Psoas muscle (tissue), 8 donors: ENCODE data around the gene SEPTIN2. TPM values are rescaled to one million over a fixed set of nuclear protein-coding genes. Genes with fewer than 3 reads are reported as not detected.

Source experiments
- ATAC-seq, 4 donors: fragments of 200-7000 bp; cut with Tn5 transposase; one replicate each; pipeline ENCODE4 v1.9.1; 2020; ENCODE audit warnings: moderate library complexity in 3 of 4, mild to moderate bottlenecking in 2 of 4
- DNase-seq, 2 donors: peaks; one replicate each; pipeline ENCODE4 v3.0.0-alpha.2; 2020
- H3K27ac ChIP-seq: fragments of 200-600 bp; one replicate; pipeline ENCODE4 v1.8.0; 2022
- H3K27me3 ChIP-seq, 3 donors: fragments of 200-600 bp in 1 of 3; one replicate each; pipeline versions ENCODE4 v1.6.1 to v1.8.0; 2013 to 2022; ENCODE audit warnings: low read length in 2 of 3, mild to moderate bottlenecking in 2 of 3, moderate library complexity in 1 of 3; ENCODE audit not compliant: insufficient read depth in 3 of 3
- H3K36me3 ChIP-seq, 2 donors: fragments of 200-600 bp in 1 of 2; one replicate each; pipeline versions ENCODE4 v1.6.1 to v1.8.0; 2013 to 2022; ENCODE audit warnings: low read depth in 1 of 2, mild to moderate bottlenecking in 1 of 2, moderate library complexity in 1 of 2; ENCODE audit not compliant: insufficient read depth in 1 of 2
- H3K4me1 ChIP-seq: fragments of 200-600 bp; one replicate; pipeline ENCODE4 v1.8.0; 2022
- H3K4me3 ChIP-seq: fragments of 200-600 bp; one replicate; pipeline ENCODE4 v1.8.0; 2022; ENCODE audit warnings: mild to moderate bottlenecking
- H3K9me3 ChIP-seq: fragments of 200-600 bp; one replicate; pipeline ENCODE4 v1.8.0; 2022
- WGBS, 3 donors: extraction: QIAGEN DNeasy Blood & Tissue Kit; methylation state at CpG; one replicate each; pipeline versions ENCODE4 v1.1.6 to v1.1.7; 2013; 5-methylcytosine and 5-hydroxymethylcytosine counted together
- intact Hi-C, 2 donors: fragments of 100-400 bp; cut with DNase I; formaldehyde crosslinking; loops; one replicate each; pipeline versions ENCODE4 v1.11.0 to v1.14.2; 2022
- polyA plus RNA-seq, 3 donors: library from polyadenylated mRNA; stranded (reverse); fragments of 200-250 nt; gene quantifications; one replicate each; pipeline ENCODE4 v1.2.3, GENCODE V29; 2013
- total RNA-seq, 4 donors: library from RNA; stranded (reverse); fragmentation: NEBNext Ultra II Directional in 2 of 4; extraction: Animal tissue kit (Norgen Biotek cat#: 25700) in 2 of 4; gene quantifications; one replicate each; pipeline versions ENCODE4 v1.2.1 to v1.2.4, GENCODE V29; 2021 to 2023
- TF ChIP-seq, protein P1 (sequence below): fragments of 200-600 bp; IDR thresholded peaks from one replicate; pipeline ENCODE4 v1.8.0; 2022; ENCODE audit warnings: antibody characterized with exemption
- donor health status: healthy with polysubstance abuse.
- donor health status: DM: no; HTN: no; CAD: no; lungs with moderate emphysema.
- donor health status: Bipolar disorder and iron deficiency.
- donor health status: healthy.
- donor health status: DM: yes; HTN: yes; CAD: no.
- donor health status: DM: no; HTN: no; CAD: no.
- donor health status: DM: no; HTN: no; CAD: no.
- donor health status: DM: yes; HTN: yes; CAD: no.

The SEPTIN2 gene
- total and polyA plus RNA-seq, 7 donors: 68.8 to 161 (median 122) TPM

DNA sequence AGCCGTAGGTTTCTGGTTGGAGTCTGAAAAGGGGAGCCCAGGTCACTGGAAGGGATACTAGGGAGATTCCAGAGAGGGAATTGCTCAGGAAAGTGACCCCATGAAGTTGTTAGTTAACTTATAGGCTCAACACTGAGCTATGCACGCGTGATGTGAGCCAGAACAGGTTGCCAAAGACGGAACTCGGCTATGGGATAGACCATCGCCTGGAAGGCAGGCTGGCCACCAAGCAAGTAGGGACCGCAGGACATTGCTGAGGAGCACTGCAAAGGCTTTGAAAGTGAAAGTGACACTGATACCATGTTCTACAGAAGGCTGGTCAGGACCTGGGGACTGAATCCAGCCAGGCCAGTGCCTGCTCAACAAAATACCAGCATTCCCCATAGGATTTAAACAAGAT, 47.7 kb downstream of the SEPTIN2 start:
- H3K4me1 ChIP-seq: peaks cover 24% of the 10 kb centered on the region
- no peaks in the 10 kb centered on the region for H3K9me3 ChIP-seq
- TF ChIP-seq, protein P1, sequence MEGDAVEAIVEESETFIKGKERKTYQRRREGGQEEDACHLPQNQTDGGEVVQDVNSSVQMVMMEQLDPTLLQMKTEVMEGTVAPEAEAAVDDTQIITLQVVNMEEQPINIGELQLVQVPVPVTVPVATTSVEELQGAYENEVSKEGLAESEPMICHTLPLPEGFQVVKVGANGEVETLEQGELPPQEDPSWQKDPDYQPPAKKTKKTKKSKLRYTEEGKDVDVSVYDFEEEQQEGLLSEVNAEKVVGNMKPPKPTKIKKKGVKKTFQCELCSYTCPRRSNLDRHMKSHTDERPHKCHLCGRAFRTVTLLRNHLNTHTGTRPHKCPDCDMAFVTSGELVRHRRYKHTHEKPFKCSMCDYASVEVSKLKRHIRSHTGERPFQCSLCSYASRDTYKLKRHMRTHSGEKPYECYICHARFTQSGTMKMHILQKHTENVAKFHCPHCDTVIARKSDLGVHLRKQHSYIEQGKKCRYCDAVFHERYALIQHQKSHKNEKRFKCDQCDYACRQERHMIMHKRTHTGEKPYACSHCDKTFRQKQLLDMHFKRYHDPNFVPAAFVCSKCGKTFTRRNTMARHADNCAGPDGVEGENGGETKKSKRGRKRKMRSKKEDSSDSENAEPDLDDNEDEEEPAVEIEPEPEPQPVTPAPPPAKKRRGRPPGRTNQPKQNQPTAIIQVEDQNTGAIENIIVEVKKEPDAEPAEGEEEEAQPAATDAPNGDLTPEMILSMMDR: no peak
- ATAC-seq (peak; percentile 82 to 91 (median 90)), DNase-seq (peak; percentile 19 to 62)
- peak overlapping the region; percentile 51 for H3K4me3 ChIP-seq
- no peaks in the 10 kb centered on the region for H3K27me3 ChIP-seq
- peak overlapping the region; percentile 62 for H3K27ac ChIP-seq
- H3K36me3 ChIP-seq: no peaks in the 10 kb centered on the region
- intact Hi-C loops: loop anchor here in 1 of 2 donors (10.0 kb wide), 1 partner anchor 271 kb away; the partner anchor contains the start of genes ATG4B and THAP4
- 24 to 36% (median 35%) methylated on average over 7 of the region's 7 CpGs for WGBS, 3 donors

DNA sequence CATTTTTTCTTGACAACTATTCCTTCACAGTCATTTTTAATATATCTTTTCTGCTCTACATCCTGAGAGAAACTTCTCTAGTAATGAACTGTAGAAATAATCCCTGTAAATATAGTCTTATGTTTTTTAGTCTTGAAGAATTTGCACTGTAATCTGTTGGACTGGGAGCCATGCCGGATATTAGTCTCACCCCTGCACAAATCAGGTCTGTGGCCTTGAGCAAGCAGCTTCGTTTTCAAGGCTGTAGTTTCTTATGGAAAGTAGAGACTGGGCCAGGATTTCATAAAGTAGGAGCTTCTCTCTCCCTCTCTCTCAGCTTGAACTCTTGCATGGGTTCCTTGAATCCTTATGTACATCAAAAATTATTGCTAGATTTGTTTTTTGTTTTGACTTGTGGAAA, 49.1 kb downstream of the SEPTIN2 start:
- Histone ChIP-seq H3K27me3 (no peaks in the 10 kb centered on the region), H3K4me3 (no peak overlapping the region), H3K27ac (no peak overlapping the region), H3K9me3 (no peaks in the 10 kb centered on the region), H3K4me1 (peaks cover 24% of the 10 kb centered on the region), H3K36me3 (no peaks in the 10 kb centered on the region)
- WGBS, 3 donors: 47 to 73% (median 62%) methylated on average over 2 of the region's 2 CpGs
- intact Hi-C loops: loop anchor here (5.0 to 10.0 kb wide), 2 partner anchors 248 to 270 kb away; partner anchors contain the start of genes ATG4B (in 1 of the 2) and THAP4 (in 1 of the 2)
- DNase-seq: no peak
- ATAC-seq: no peak
- TF ChIP-seq, protein P1: no peak

DNA sequence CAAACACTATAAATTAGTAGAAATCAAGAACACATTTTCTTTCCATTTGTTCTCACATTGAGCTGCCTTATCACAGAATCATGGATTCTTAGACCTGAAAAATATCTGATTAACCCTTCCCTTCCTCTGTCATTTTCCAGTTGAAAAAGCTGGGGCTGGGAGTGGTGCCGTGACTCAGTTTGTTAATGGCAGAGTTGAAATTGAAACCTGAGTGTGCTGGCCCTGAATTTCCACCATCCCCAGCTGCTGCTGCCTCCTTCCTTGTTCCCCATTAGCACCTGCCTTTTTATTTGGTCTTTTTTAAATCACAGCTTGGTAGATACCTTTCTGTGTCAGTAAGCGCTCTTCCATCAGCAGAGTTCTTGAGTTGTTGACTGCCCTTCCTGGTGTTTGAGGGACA, 51.0 kb downstream of the SEPTIN2 start:
- WGBS, 3 donors: 68 to 77% (median 75%) methylated on average over 2 of the region's 2 CpGs

DNA sequence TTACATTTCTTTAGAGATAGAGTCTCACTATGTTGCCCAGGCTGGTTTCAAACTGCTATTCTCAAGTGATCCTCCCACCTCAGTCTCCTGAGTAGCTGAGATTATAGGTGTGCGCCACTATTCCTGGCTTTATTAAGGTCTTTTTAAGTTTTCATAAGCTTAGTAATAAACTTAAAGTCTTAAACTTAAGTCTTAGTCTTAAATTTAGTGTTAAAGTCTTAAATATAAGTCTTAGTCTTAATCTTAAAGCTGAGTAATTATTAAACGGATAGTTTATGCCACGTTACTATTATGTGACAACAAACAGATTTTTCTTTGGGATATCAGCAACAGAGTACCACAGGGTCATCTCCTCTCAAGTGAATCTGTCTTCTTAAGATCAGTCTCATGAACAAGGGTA, 52.9 kb downstream of the SEPTIN2 start:
- H3K9me3 ChIP-seq: no peaks in the 10 kb centered on the region
- H3K4me3 ChIP-seq: no peak overlapping the region
- H3K4me1 ChIP-seq: peaks cover 14% of the 10 kb centered on the region
- ATAC-seq: no peak
- intact Hi-C loops: loop anchor here (5.0 to 10.0 kb wide), 2 partner anchors 244 to 266 kb away; partner anchors contain the start of genes ATG4B (in 1 of the 2) and THAP4 (in 1 of the 2)
- no peak for DNase-seq
- H3K27me3 ChIP-seq: no peaks in the 10 kb centered on the region
- peaks cover 0 to 6% of the 10 kb centered on the region in 2 donors for H3K36me3 ChIP-seq
- no peak overlapping the region for H3K27ac ChIP-seq
- TF ChIP-seq, protein P1: no peak
- WGBS, 3 donors: 96 to 97% (median 97%) methylated on average over 3 of the region's 3 CpGs

More for the DNA sequence above, 51.0 kb downstream of the SEPTIN2 start:
- no peaks in the 10 kb centered on the region for H3K9me3 ChIP-seq
- TF ChIP-seq, protein P1: no peak
- H3K4me1 ChIP-seq: peaks cover 24% of the 10 kb centered on the region
- intact Hi-C loops: loop anchor here (5.0 to 10.0 kb wide), 2 partner anchors 246 to 268 kb away; partner anchors contain the start of genes ATG4B (in 1 of the 2) and THAP4 (in 1 of the 2)
- ATAC-seq: no peak
- no peak overlapping the region for H3K4me3 ChIP-seq
- H3K27ac ChIP-seq: no peak overlapping the region
- no peaks in the 10 kb centered on the region for H3K36me3 ChIP-seq
- H3K27me3 ChIP-seq: no peaks in the 10 kb centered on the region
- no peak for DNase-seq
